ENCODE data around the gene PLSCR3.

The PLSCR3 gene

GRCh38 chr17:7392696-7393612 is 1.4 kb downstream of the PLSCR3 start:
- TF ChIP-seq, protein P1, sequence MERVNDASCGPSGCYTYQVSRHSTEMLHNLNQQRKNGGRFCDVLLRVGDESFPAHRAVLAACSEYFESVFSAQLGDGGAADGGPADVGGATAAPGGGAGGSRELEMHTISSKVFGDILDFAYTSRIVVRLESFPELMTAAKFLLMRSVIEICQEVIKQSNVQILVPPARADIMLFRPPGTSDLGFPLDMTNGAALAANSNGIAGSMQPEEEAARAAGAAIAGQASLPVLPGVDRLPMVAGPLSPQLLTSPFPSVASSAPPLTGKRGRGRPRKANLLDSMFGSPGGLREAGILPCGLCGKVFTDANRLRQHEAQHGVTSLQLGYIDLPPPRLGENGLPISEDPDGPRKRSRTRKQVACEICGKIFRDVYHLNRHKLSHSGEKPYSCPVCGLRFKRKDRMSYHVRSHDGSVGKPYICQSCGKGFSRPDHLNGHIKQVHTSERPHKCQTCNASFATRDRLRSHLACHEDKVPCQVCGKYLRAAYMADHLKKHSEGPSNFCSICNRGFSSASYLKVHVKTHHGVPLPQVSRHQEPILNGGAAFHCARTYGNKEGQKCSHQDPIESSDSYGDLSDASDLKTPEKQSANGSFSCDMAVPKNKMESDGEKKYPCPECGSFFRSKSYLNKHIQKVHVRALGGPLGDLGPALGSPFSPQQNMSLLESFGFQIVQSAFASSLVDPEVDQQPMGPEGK (CRISPR knock-in tag; IDR thresholded peaks at IDR 0.05; ENCODE audit: borderline replicate concordance): no peak
- no peak for TF ChIP-seq TCF4 (CRISPR knock-in tag; IDR thresholded peaks at IDR 0.05; ENCODE audit: borderline replicate concordance)
- no peak for TF ChIP-seq ARNTL (CRISPR knock-in tag; IDR thresholded peaks at IDR 0.05; ENCODE audit: borderline replicate concordance, low read depth)
- TF ChIP-seq ZFP30 (CRISPR knock-in tag; IDR thresholded peaks at IDR 0.05): no peak
- ATAC-seq: no peak

DNA sequence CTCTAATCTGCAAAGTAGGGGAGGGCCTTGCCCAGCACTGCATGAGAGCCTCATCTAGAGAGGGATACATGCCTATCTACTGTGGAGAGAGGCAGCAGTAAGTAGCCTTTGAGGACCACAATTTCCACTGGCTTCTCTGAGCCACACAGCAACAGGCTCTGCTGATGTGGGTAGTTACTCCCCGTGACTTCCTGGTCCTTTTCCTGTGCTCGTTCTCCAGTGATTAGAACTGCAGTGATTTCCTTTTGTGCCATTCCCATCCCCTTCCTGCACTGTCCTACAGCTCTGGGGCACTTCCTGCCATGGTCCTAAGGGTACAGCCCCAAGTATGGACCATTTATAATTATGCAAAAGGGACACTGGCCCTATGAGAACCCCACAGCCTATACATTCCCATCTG is 3.0 kb downstream of the PLSCR3 start:
- TF ChIP-seq BACH2 (CRISPR knock-in tag; IDR thresholded peaks at IDR 0.05; ENCODE audit: borderline replicate concordance) (no peak), ZC3H10 (CRISPR knock-in tag; IDR thresholded peaks at IDR 0.05) (no peak), GLIS3 (CRISPR knock-in tag; IDR thresholded peaks at IDR 0.05) (no peak), ZFP30 (CRISPR knock-in tag; IDR thresholded peaks at IDR 0.05) (no peak), CSDC2 (CRISPR knock-in tag; IDR thresholded peaks at IDR 0.05) (no peak), SNAI2 (CRISPR knock-in tag; IDR thresholded peaks at IDR 0.05) (no peak), ZFP3 (CRISPR knock-in tag; IDR thresholded peaks at IDR 0.05) (no peak), ZNF8 (CRISPR knock-in tag; IDR thresholded peaks at IDR 0.05) (no peak), ARNTL (CRISPR knock-in tag; IDR thresholded peaks at IDR 0.05; ENCODE audit: borderline replicate concordance, low read depth) (no peak), PPARA (CRISPR knock-in tag; IDR thresholded peaks at IDR 0.05; ENCODE audit: borderline replicate concordance) (no peak), POU6F1 (CRISPR knock-in tag; IDR thresholded peaks at IDR 0.05; ENCODE audit: borderline replicate concordance, low read depth) (no peak), ZNF70 (CRISPR knock-in tag; IDR thresholded peaks at IDR 0.05) (no peak)
- TF ChIP-seq, protein P1 (CRISPR knock-in tag; IDR thresholded peaks at IDR 0.05; ENCODE audit: borderline replicate concordance): no peak
- TF ChIP-seq, protein P2, sequence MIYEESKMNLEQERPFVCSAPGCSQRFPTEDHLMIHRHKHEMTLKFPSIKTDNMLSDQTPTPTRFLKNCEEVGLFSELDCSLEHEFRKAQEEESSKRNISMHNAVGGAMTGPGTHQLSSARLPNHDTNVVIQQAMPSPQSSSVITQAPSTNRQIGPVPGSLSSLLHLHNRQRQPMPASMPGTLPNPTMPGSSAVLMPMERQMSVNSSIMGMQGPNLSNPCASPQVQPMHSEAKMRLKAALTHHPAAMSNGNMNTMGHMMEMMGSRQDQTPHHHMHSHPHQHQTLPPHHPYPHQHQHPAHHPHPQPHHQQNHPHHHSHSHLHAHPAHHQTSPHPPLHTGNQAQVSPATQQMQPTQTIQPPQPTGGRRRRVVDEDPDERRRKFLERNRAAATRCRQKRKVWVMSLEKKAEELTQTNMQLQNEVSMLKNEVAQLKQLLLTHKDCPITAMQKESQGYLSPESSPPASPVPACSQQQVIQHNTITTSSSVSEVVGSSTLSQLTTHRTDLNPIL (CRISPR knock-in tag; IDR thresholded peaks at IDR 0.05; ENCODE audit: low read depth): no peak
- TF ChIP-seq, protein P3, sequence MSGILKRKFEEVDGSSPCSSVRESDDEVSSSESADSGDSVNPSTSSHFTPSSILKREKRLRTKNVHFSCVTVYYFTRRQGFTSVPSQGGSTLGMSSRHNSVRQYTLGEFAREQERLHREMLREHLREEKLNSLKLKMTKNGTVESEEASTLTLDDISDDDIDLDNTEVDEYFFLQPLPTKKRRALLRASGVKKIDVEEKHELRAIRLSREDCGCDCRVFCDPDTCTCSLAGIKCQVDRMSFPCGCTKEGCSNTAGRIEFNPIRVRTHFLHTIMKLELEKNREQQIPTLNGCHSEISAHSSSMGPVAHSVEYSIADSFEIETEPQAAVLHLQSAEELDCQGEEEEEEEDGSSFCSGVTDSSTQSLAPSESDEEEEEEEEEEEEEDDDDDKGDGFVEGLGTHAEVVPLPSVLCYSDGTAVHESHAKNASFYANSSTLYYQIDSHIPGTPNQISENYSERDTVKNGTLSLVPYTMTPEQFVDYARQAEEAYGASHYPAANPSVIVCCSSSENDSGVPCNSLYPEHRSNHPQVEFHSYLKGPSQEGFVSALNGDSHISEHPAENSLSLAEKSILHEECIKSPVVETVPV (CRISPR knock-in tag; IDR thresholded peaks at IDR 0.05): no peak
- no peak for ATAC-seq

DNA sequence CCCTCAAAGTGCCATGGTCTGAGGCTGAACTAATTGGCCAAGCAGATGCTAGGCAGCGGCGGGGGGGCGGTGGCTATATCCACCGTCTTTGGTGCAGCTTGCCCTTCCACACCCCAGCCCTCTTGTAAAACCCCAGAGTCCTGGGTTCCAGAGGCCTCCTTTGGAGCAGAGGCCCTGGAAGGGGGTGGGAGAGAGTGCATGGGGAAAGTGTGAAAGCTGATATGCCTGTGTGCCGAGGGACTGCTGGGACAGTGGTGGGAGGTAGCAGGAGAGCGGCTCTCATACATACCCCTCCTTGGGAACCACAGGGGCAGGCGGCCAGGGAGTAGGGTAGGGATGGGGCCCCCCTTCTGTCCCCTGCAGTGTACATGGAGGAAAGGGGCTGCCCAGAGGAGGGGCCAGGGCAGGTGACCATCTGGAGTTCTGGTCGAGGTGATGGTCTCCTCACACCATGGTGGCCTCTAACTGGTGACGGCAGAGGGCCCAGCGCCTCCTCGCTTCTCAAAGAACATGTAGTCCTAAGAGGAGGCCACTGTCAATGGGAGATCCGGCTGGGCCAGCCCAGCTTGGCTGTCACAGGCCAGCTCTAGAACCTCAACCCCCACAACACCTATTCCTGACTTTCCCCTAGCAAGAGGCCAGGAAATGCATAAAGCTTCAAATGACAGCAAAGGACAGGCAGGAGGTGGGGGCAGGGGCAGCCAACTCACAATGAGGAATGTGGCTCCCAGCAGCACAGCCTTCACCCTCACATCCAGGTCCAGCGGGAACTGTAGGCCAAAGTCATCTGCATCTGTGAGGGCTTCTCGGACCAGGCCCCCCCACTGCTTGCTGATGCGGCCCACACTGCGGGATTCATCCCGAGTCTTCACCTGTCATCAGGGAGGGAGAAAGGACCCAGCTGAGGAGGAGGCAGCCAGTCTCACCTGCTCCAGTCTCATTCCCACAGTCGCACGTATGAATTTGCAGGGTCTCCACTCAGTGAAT is 4.1 kb downstream of the PLSCR3 start:
- ATAC-seq: no peak
- no peak for TF ChIP-seq ZNF70 (CRISPR knock-in tag; IDR thresholded peaks at IDR 0.05)
- TF ChIP-seq GLIS3 (CRISPR knock-in tag; IDR thresholded peaks at IDR 0.05): no peak
- TF ChIP-seq ZNF565 (CRISPR knock-in tag; conservative IDR thresholded peaks at IDR 0.05; ENCODE audit: low read depth): no peak
- no peak for TF ChIP-seq ESRRG (CRISPR knock-in tag; IDR thresholded peaks at IDR 0.05)
- TF ChIP-seq, protein P3 (CRISPR knock-in tag; IDR thresholded peaks at IDR 0.05): no peak
- no peak for TF ChIP-seq ARNTL (CRISPR knock-in tag; IDR thresholded peaks at IDR 0.05; ENCODE audit: borderline replicate concordance, low read depth)
- TF ChIP-seq ZNF8 (CRISPR knock-in tag; IDR thresholded peaks at IDR 0.05): no peak
- TF ChIP-seq TSHZ2 (CRISPR knock-in tag; IDR thresholded peaks at IDR 0.05): no peak
- TF ChIP-seq BACH2 (CRISPR knock-in tag; IDR thresholded peaks at IDR 0.05; ENCODE audit: borderline replicate concordance): no peak
